Thoracic aorta (tissue), 2 donors: ENCODE data around the gene RAD9A. TPM values are rescaled to one million over a fixed set of nuclear protein-coding genes. Genes with fewer than 3 reads are reported as not detected.

ENCODE experiments used
- ATAC-seq: fragments of 150-250 bp; one replicate; pipeline ENCODE4 v1.8.0; 2017; ENCODE audit warnings: low read depth; ENCODE audit not compliant: insufficient number of reproducible peaks, low FRiP score
- DNase-seq: peaks from one replicate; pipeline ENCODE4 v3.0.0-alpha.2; 2020; ENCODE audit warnings: low spot score
- H3K27ac ChIP-seq, 2 donors: fragments of 200-600 bp; sonication (generic); 1 replicate in 1 of 2; 2 replicates in 1 of 2; pipeline ENCODE4 v1.5.1; 2016; ENCODE audit warnings: mild to moderate bottlenecking in 2 of 2, moderate library complexity in 2 of 2
- H3K27me3 ChIP-seq: fragments of 200-600 bp; sonication (generic); replicated peaks from 2 replicates; pipeline ENCODE4 v1.6.0; 2016; ENCODE audit warnings: mild to moderate bottlenecking; ENCODE audit not compliant: insufficient read depth
- H3K36me3 ChIP-seq: fragments of 200-600 bp; sonication (generic); one replicate; pipeline ENCODE4 v1.5.1; 2016
- H3K4me1 ChIP-seq, 2 donors: fragments of 200-600 bp; sonication (generic); 1 replicate in 1 of 2; 2 replicates in 1 of 2; pipeline versions ENCODE4 v1.5.1 to v1.6.0; 2016; ENCODE audit warnings: low read depth in 2 of 2, mild to moderate bottlenecking in 1 of 2; ENCODE audit not compliant: control insufficient read depth in 1 of 2
- H3K4me3 ChIP-seq: fragments of 200-600 bp; sonication (generic); 2 replicates; pipeline ENCODE4 v1.5.1; 2016; ENCODE audit warnings: mild to moderate bottlenecking
- H3K9me3 ChIP-seq: fragments of 200-600 bp; sonication (generic); 2 replicates; pipeline ENCODE4 v1.5.1; 2016
- CTCF ChIP-seq: fragments of 200-600 bp; sonication (generic); IDR thresholded peaks from one replicate; pipeline ENCODE4 v1.5.1; 2019; ENCODE audit warnings: antibody characterized with exemption
- total RNA-seq, 2 donors: library from RNA; depleted of rRNA; stranded (reverse); fragments of >200 nt; gene quantifications; one replicate each; pipeline versions ENCODE4 v1.1.0 to v1.2.3, GENCODE V29; 2016

The RAD9A gene
- total RNA-seq, 2 donors from 2014 or later, result 15.8 to 23.0 TPM

GRCh38 chr11:67390947-67391303 lies 861 bp upstream of the RAD9A start:
- TF ChIP-seq CTCF, result no peak
- H3K9me3 ChIP-seq, result no peaks in the 10 kb centered on the region
- ATAC-seq (no peak), DNase-seq (no peak)
- H3K27me3 ChIP-seq, result no peaks in the 10 kb centered on the region
- peaks cover 7% of the 10 kb centered on the region for H3K36me3 ChIP-seq
- peaks cover 7 to 21% of the 10 kb centered on the region in 2 donors for H3K4me1 ChIP-seq
- peak overlapping the region; percentile 38 to 73 for H3K27ac ChIP-seq
- H3K4me3 ChIP-seq, result peak overlapping the region; percentile 77

GRCh38 chr11:67392183-67392715 lies 463 bp downstream of the RAD9A start:
- ATAC-seq (peak; percentile 10), DNase-seq (no peak)
- H3K36me3 ChIP-seq, result peaks cover 13% of the 10 kb centered on the region
- TF ChIP-seq CTCF, result no peak
- H3K27ac ChIP-seq, result peak overlapping the region in 1 of 2 donors; percentile 32
- H3K27me3 ChIP-seq, result no peaks in the 10 kb centered on the region
- peak overlapping the region; percentile 77 for H3K4me3 ChIP-seq
- peaks cover 7 to 21% of the 10 kb centered on the region in 2 donors for H3K4me1 ChIP-seq
- no peaks in the 10 kb centered on the region for H3K9me3 ChIP-seq

GRCh38 chr11:67393437-67393836 lies 1.7 kb downstream of the RAD9A start:
- no peak for TF ChIP-seq CTCF
- peaks cover 25% of the 10 kb centered on the region for H3K36me3 ChIP-seq
- ATAC-seq, result no peak
- DNase-seq, result no peak
- H3K4me3 ChIP-seq, result no peak overlapping the region
- H3K9me3 ChIP-seq, result no peaks in the 10 kb centered on the region
- H3K27me3 ChIP-seq, result no peaks in the 10 kb centered on the region
- no peak overlapping the region for H3K27ac ChIP-seq
- peaks cover 7 to 21% of the 10 kb centered on the region in 2 donors for H3K4me1 ChIP-seq

DNA sequence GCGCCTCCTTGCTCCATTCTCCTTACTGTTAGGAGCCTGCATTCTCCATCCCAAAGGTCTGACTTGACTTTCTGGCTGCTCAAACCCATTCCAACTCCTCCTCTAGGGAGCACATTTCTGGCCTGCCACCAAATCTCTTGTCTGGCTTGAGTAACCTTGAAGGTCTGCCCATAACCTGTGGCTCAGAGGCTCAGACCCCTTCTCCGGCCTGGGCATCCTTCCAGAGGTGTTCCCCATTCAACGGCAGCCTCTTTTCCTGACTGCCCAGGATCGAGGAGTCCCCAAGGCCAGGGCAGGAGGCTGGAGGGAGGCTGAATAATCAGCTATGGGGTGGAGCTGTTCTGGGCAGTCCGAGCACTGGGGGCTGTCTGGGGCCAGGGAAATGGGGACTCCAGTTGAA lies 2.2 kb downstream of the RAD9A start:
- ATAC-seq, result no peak
- peaks cover 28% of the 10 kb centered on the region for H3K36me3 ChIP-seq
- no peak overlapping the region for H3K27ac ChIP-seq
- DNase-seq, result no peak
- no peak for TF ChIP-seq CTCF
- H3K9me3 ChIP-seq, result no peaks in the 10 kb centered on the region
- no peak overlapping the region for H3K4me3 ChIP-seq
- H3K4me1 ChIP-seq, result peaks cover 7 to 21% of the 10 kb centered on the region in 2 donors
- H3K27me3 ChIP-seq, result no peaks in the 10 kb centered on the region

- DNase-seq (no peak), ATAC-seq (no peak)
- H3K4me3 ChIP-seq, result no peak overlapping the region
- H3K9me3 ChIP-seq, result no peaks in the 10 kb centered on the region
- H3K27ac ChIP-seq, result no peak overlapping the region
- no peaks in the 10 kb centered on the region for H3K27me3 ChIP-seq
- peaks cover 36% of the 10 kb centered on the region for H3K36me3 ChIP-seq
- peaks cover 21 to 32% of the 10 kb centered on the region in 2 donors for H3K4me1 ChIP-seq
- no peak for TF ChIP-seq CTCF
Observed at GRCh38 chr11:67395555-67396258, 3.9 kb downstream of the RAD9A start.
